HCT116 (cell line): ENCODE data around the gene MT2A.
"Not testable (repeated sequence)": the region's sequence is repeated elsewhere in the genome, so short reads cannot be mapped to it uniquely, and the experiment has no call there.

Experiments used
- CEBPB ChIP-seq: IDR thresholded peaks from 2 replicates; pipeline ENCODE4 v1.6.1; 2012; ENCODE audit warnings: low read depth
- EZH2 ChIP-seq: fragments of 200-600 bp; sonication (generic); IDR thresholded peaks from 2 replicates; pipeline ENCODE4 v1.6.1; 2017; ENCODE audit warnings: antibody characterized with exemption, mixed run types
- POLR2A ChIP-seq: IDR thresholded peaks from 2 replicates; pipeline ENCODE4 v1.7.0; 2011; ENCODE audit warnings: borderline replicate concordance; ENCODE audit not compliant: insufficient read depth, insufficient read length; ENCODE audit errors: extremely low read depth
- POLR2AphosphoS5 ChIP-seq: IDR thresholded peaks from 2 replicates; pipeline ENCODE4 v1.6.1; 2011; ENCODE audit warnings: mild to moderate bottlenecking, low read depth, low read length, moderate library complexity
- TF ChIP-seq, protein P1 (sequence below), 3 experiments: fragments of 200-600 bp in 1 of 3; sonication (generic) in 1 of 3; IDR thresholded peaks in 2 of 3; conservative IDR thresholded peaks in 1 of 3; 2 replicates each; pipeline ENCODE4 v1.5.1; 2012 to 2017; ENCODE audit warnings: low read depth in 2 of 3, low read length in 2 of 3, antibody characterized with exemption in 1 of 3, borderline replicate concordance in 1 of 3, control low read depth in 1 of 3, mild to moderate bottlenecking in 1 of 3, mixed read lengths in 1 of 3, mixed run types in 1 of 3, moderate library complexity in 1 of 3; ENCODE audit not compliant: insufficient read depth in 1 of 3

DNA sequence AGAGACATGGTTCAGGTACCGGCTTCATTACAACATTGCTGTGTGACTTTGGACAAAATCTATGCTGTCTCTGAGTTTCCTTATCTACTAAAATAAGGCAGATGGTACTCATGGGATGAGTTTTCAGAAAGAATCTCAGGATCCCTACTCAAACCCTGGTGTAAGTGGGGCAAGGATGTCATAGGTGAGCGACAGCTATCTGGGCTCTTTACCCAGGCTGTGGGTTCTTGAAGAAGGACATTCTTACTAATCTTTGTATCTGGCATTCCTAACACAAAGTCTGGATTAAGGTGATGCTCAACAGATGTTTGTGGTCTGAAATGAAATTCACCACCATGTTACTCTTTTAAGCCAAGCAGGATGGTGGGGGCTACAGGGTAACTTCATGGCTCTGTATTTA lies 25.5 kb upstream of the MT2A start:
- TF ChIP-seq, protein P1, sequence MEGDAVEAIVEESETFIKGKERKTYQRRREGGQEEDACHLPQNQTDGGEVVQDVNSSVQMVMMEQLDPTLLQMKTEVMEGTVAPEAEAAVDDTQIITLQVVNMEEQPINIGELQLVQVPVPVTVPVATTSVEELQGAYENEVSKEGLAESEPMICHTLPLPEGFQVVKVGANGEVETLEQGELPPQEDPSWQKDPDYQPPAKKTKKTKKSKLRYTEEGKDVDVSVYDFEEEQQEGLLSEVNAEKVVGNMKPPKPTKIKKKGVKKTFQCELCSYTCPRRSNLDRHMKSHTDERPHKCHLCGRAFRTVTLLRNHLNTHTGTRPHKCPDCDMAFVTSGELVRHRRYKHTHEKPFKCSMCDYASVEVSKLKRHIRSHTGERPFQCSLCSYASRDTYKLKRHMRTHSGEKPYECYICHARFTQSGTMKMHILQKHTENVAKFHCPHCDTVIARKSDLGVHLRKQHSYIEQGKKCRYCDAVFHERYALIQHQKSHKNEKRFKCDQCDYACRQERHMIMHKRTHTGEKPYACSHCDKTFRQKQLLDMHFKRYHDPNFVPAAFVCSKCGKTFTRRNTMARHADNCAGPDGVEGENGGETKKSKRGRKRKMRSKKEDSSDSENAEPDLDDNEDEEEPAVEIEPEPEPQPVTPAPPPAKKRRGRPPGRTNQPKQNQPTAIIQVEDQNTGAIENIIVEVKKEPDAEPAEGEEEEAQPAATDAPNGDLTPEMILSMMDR (IDR thresholded peaks at IDR 0.05 in 2 of 3, conservative IDR thresholded peaks at IDR 0.05 in 1 of 3; ENCODE audit: borderline replicate concordance in 1 of 3, insufficient read depth in 1 of 3, low read depth in 2 of 3, low read length in 2 of 3): not testable (repeated sequence)
- TF ChIP-seq POLR2AphosphoS5, POLR2A, CEBPB, EZH2: not testable (repeated sequence)
